Sigmoid colon (tissue), 7 donors: Measurements from ENCODE around the gene SIM1. TPM values are rescaled to one million over a fixed set of nuclear protein-coding genes. Genes with fewer than 3 reads are reported as not detected.

Experiments used
- DNase-seq: peaks from one replicate; pipeline ENCODE4 v3.0.0-alpha.2; 2019
- H3K27ac ChIP-seq, 4 donors: fragments of 200-600 bp; sonication (generic); one replicate each; pipeline ENCODE4 v1.5.1; 2016 to 2019; ENCODE audit warnings: mild to moderate bottlenecking in 1 of 4
- H3K27me3 ChIP-seq, 3 donors: fragments of 200-600 bp; sonication (generic); one replicate each; pipeline ENCODE4 v1.5.1; 2019; ENCODE audit warnings: mild to moderate bottlenecking in 1 of 3
- H3K36me3 ChIP-seq, 4 donors: fragments of 200-600 bp; sonication (generic); one replicate each; pipeline ENCODE4 v1.5.1; 2016 to 2019
- H3K4me1 ChIP-seq, 4 donors: fragments of 200-600 bp; sonication (generic); one replicate each; pipeline ENCODE4 v1.5.1; 2017 to 2019
- H3K4me3 ChIP-seq, 4 donors: fragments of 200-600 bp; sonication (generic); one replicate each; pipeline ENCODE4 v1.5.1; 2017 to 2019; ENCODE audit warnings: mild to moderate bottlenecking in 2 of 4, moderate library complexity in 1 of 4
- H3K9me3 ChIP-seq, 4 donors: fragments of 200-600 bp in 3 of 4; sonication (generic) in 3 of 4; one replicate each; pipeline versions ENCODE4 v1.5.1 to v1.6.1; 2013 to 2019
- EP300 ChIP-seq, 4 donors: sonication (generic); formaldehyde crosslinking; IDR thresholded peaks; one replicate each; pipeline ENCODE4 v1.6.1; 2017; ENCODE audit warnings: antibody characterized with exemption in 4 of 4
- POLR2A ChIP-seq, 2 donors: fragments of 450-650 bp; IDR thresholded peaks; one replicate each; pipeline ENCODE4 v1.6.1; 2016; ENCODE audit warnings: antibody characterized with exemption in 2 of 2, mild to moderate bottlenecking in 2 of 2, moderate library complexity in 2 of 2
- POLR2AphosphoS5 ChIP-seq, 4 donors: sonication (generic); formaldehyde crosslinking; IDR thresholded peaks; one replicate each; pipeline ENCODE4 v1.6.1; 2017; ENCODE audit warnings: antibody characterized with exemption in 4 of 4
- WGBS, 2 donors: extraction: QIAGEN DNeasy Blood & Tissue Kit; methylation state at CpG; one replicate each; pipeline ENCODE4 v1.1.7; 2013; 5-methylcytosine and 5-hydroxymethylcytosine counted together
- intact Hi-C: fragments of 100-400 bp; cut with DNase I; formaldehyde crosslinking; loops from one replicate; pipeline ENCODE4 v1.15.1; 2023
- polyA plus RNA-seq, 3 donors: library from polyadenylated mRNA; stranded (reverse); fragments of 200-250 nt; gene quantifications; one replicate each; pipeline ENCODE4 v1.2.3, GENCODE V29; 2013
- total RNA-seq, 4 donors: library from RNA; depleted of rRNA; stranded (reverse); fragments of >200 nt; gene quantifications; one replicate each; pipeline ENCODE4 v1.1.0, GENCODE V29; 2016
- TF ChIP-seq, protein P1 (sequence below), 4 experiments: fragments of 450-650 bp in 3 of 4; fragments of 200-600 bp in 1 of 4; IDR thresholded peaks; one replicate each; pipeline ENCODE4 v1.5.1; 2016 to 2019; ENCODE audit warnings: antibody characterized with exemption in 4 of 4, mild to moderate bottlenecking in 3 of 4, moderate library complexity in 2 of 4
- donor health status: healthy with polysubstance abuse.
- donor health status: Bipolar disorder and iron deficiency.
- donor health status: healthy.

SIM1 gene
- total and polyA plus RNA-seq, 7 donors = not detected

DNA sequence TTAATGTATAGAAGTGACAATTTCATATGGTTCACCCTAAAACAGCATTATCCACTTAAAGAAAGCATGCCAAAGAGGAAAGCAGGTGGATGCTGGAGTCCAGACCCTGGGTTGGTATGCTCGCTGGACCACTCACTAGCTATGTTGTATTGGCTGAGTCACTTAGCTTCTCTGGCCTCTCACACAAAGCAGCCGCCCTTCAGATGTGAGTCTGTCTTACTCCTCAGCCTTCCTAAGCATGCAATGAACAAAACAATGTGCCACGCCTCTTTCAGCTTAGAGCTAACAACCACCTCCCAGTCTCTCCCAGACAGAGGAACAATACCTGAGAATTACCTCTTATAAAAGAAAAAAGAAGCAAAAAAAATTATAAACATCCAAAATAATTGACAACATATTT is 29.4 kb downstream of the SIM1 start:
- Histone ChIP-seq H3K36me3 (no peaks in the 10 kb centered on the region), H3K27me3 (peaks cover 0 to 12% (median 0%) of the 10 kb centered on the region in 3 donors), H3K27ac (no peak overlapping the region), H3K4me3 (no peak overlapping the region), H3K4me1 (no peaks in the 10 kb centered on the region), H3K9me3 (no peaks in the 10 kb centered on the region)
- WGBS, 2 donors = 26 to 65% methylated on average over 3 of the region's 3 CpGs
- intact Hi-C loops = no loop called here
- no peak for DNase-seq
- TF ChIP-seq, protein P1, sequence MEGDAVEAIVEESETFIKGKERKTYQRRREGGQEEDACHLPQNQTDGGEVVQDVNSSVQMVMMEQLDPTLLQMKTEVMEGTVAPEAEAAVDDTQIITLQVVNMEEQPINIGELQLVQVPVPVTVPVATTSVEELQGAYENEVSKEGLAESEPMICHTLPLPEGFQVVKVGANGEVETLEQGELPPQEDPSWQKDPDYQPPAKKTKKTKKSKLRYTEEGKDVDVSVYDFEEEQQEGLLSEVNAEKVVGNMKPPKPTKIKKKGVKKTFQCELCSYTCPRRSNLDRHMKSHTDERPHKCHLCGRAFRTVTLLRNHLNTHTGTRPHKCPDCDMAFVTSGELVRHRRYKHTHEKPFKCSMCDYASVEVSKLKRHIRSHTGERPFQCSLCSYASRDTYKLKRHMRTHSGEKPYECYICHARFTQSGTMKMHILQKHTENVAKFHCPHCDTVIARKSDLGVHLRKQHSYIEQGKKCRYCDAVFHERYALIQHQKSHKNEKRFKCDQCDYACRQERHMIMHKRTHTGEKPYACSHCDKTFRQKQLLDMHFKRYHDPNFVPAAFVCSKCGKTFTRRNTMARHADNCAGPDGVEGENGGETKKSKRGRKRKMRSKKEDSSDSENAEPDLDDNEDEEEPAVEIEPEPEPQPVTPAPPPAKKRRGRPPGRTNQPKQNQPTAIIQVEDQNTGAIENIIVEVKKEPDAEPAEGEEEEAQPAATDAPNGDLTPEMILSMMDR (IDR thresholded peaks at IDR 0.05) = no peak
- no peak for TF ChIP-seq POLR2AphosphoS5 (IDR thresholded peaks at IDR 0.05)
- TF ChIP-seq EP300 (IDR thresholded peaks at IDR 0.05) = no peak
- TF ChIP-seq POLR2A (IDR thresholded peaks at IDR 0.05) = no peak

DNA sequence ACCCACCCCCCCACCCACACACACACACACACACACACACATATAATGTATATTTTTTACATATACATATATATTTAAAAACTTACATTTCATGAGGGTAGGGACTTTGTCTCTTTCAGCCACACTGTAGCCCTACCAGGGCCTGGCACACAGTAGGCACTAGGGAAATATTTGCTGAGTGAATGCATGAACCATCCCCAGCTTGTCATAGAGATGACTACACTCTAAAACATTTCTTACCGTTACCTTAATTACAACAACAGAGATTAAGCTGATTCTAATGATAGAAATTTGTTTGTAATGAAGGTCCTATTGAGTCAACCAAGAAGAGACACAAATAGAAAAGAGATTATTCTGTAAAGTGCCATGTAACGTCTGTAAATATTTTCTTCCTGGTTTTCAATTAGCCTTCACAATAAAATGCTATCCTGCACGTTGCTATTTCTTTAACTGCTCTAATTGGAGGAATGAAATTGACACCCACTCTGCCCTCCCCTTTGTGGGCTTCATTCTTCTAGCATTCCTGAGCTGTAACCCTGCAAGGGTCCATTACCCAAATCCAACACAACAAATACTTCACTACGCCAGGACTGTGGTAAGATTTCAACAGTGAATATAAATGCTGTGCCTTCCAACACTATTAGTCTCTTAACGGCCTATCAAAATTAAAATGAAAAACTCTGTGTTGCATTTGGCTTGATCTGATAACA is 30.8 kb downstream of the SIM1 start:
- Histone ChIP-seq H3K27me3 (peaks cover 0 to 12% (median 0%) of the 10 kb centered on the region in 3 donors), H3K4me3 (no peak overlapping the region), H3K4me1 (no peaks in the 10 kb centered on the region), H3K27ac (no peak overlapping the region), H3K9me3 (no peaks in the 10 kb centered on the region), H3K36me3 (no peaks in the 10 kb centered on the region)
- 55 to 65% methylated on average over 5 of the region's 5 CpGs for WGBS, 2 donors
- no peak for DNase-seq
- intact Hi-C loops = no loop called here
- TF ChIP-seq POLR2A (IDR thresholded peaks at IDR 0.05) (no peak), POLR2AphosphoS5 (IDR thresholded peaks at IDR 0.05) (no peak), EP300 (IDR thresholded peaks at IDR 0.05) (no peak)
- TF ChIP-seq, protein P1 (IDR thresholded peaks at IDR 0.05) = no peak

DNA sequence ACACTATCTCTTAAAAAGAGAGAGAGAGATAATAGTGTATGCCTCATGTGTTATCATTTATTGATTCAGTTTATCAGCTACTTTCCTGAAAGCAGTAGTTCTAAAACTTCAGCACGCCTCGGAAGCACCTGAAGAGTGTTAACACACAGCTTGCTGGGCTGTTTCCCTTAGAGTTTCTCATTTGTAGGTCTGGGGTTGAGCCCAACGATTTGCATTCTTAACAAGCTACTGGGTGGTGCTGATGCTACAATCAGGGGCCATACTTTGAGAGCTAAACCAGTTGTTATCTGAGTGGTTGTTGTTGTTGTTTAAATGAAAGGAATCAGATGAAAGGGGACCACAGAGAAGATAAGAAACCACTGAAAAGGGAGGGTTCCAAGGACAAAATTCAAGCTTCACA is 32.6 kb downstream of the SIM1 start:
- no peaks in the 10 kb centered on the region for H3K4me1 ChIP-seq
- peaks cover 0 to 14% (median 0%) of the 10 kb centered on the region in 3 donors for H3K27me3 ChIP-seq
- intact Hi-C loops = no loop called here
- no peak overlapping the region for H3K27ac ChIP-seq
- TF ChIP-seq POLR2A (IDR thresholded peaks at IDR 0.05) = no peak
- no peak for DNase-seq
- no peaks in the 10 kb centered on the region for H3K36me3 ChIP-seq
- no peak overlapping the region for H3K4me3 ChIP-seq
- 26 to 55% methylated on average over 3 of the region's 3 CpGs for WGBS, 2 donors
- no peaks in the 10 kb centered on the region for H3K9me3 ChIP-seq

DNA sequence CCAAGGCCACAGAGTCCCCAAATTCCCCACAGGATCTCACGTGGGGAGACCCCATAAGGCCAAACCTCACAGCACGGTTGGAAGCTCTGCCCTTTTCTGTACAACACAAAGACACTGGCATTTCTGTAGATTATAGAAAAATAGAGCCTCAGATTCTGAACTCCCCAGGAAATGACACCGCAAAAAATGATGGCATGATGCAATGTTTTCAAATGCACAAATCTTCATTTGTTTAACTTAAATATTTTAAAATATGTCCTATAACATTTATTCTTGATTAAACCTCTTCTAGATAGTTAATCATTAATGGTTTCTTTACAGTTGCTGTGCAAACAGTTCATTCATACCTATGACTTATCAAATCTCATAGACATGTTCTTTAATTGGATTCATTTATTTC is 33.8 kb downstream of the SIM1 start:
- H3K36me3 ChIP-seq = no peaks in the 10 kb centered on the region
- no peak overlapping the region for H3K27ac ChIP-seq
- TF ChIP-seq, protein P1 (IDR thresholded peaks at IDR 0.05) = no peak
- TF ChIP-seq EP300 (IDR thresholded peaks at IDR 0.05) (no peak), POLR2AphosphoS5 (IDR thresholded peaks at IDR 0.05) (no peak), POLR2A (IDR thresholded peaks at IDR 0.05) (no peak)
- intact Hi-C loops = no loop called here
- H3K4me3 ChIP-seq = no peak overlapping the region
- no peak for DNase-seq
- no peaks in the 10 kb centered on the region for H3K4me1 ChIP-seq
- peaks cover 0 to 14% (median 0%) of the 10 kb centered on the region in 3 donors for H3K27me3 ChIP-seq
- no peaks in the 10 kb centered on the region for H3K9me3 ChIP-seq
- WGBS, 2 donors = 39 to 62% methylated on average over 3 of the region's 3 CpGs

DNA sequence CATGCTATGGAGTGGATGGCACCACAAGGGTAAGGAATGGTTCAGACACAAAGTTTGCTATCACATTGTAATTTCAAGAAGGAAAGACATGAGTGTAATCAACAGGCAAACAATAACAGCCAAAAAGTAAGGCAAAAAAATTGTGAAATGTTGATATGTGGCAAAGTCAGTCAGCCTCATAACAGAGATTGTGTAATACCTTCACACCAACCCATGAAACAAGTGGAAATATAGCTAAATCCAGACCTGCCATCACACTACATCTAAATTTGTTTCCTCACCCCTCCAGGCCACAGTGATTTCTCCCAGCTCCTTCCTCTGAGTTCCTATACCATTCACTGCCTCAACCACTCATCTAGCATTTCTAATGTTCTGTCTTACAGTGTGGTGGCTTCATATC is 37.3 kb downstream of the SIM1 start:
- Histone ChIP-seq H3K27me3 (peaks cover 0 to 7% (median 0%) of the 10 kb centered on the region in 3 donors), H3K9me3 (no peaks in the 10 kb centered on the region), H3K36me3 (no peaks in the 10 kb centered on the region), H3K4me1 (no peaks in the 10 kb centered on the region), H3K27ac (no peak overlapping the region), H3K4me3 (no peak overlapping the region)
- no peak for TF ChIP-seq POLR2A (IDR thresholded peaks at IDR 0.05)
- no peak for TF ChIP-seq POLR2AphosphoS5 (IDR thresholded peaks at IDR 0.05)
- TF ChIP-seq, protein P1 (IDR thresholded peaks at IDR 0.05) = no peak
- TF ChIP-seq EP300 (IDR thresholded peaks at IDR 0.05) = no peak
- DNase-seq = no peak
- intact Hi-C loops = no loop called here
